Gastroesophageal sphincter (tissue), 3 donors: ENCODE results near the gene LPP.

Experiments used
- CTCF ChIP-seq, 4 experiments: fragments of 200-600 bp in 2 of 4; fragments of 450-650 bp in 2 of 4; sonication (generic) in 1 of 4; IDR thresholded peaks; one replicate each; pipeline ENCODE4 v1.5.1; 2017 to 2019; ENCODE audit warnings: antibody characterized with exemption in 4 of 4, mild to moderate bottlenecking in 2 of 4, moderate library complexity in 2 of 4
- EP300 ChIP-seq: sonication (generic); formaldehyde crosslinking; IDR thresholded peaks from one replicate; pipeline ENCODE4 v1.6.1; 2017; ENCODE audit warnings: antibody characterized with exemption, mild to moderate bottlenecking
- POLR2A ChIP-seq, 2 donors: fragments of 450-650 bp; IDR thresholded peaks; one replicate each; pipeline ENCODE4 v1.6.1; 2017; ENCODE audit warnings: antibody characterized with exemption in 2 of 2, mild to moderate bottlenecking in 2 of 2, moderate library complexity in 1 of 2

- TF ChIP-seq CTCF (IDR thresholded peaks at IDR 0.05) = no peak
- TF ChIP-seq POLR2A (IDR thresholded peaks at IDR 0.05) = no peak
- TF ChIP-seq EP300 = no peak
These were observed 366.5 kb downstream of the LPP start for GRCh38 chr3:188520466-188520865.
